T-helper 1 cell (primary cell): ENCODE measurements around the gene MCM3AP.
"Not testable (repeated sequence)": the region's sequence is repeated elsewhere in the genome, so short reads cannot be mapped to it uniquely, and the experiment has no call there.

ENCODE experiments used
- DNase-seq, 5 donors: peaks; one replicate each; pipeline ENCODE4 v3.0.0-alpha.2; 2012 to 2020

The MCM3AP gene

DNA sequence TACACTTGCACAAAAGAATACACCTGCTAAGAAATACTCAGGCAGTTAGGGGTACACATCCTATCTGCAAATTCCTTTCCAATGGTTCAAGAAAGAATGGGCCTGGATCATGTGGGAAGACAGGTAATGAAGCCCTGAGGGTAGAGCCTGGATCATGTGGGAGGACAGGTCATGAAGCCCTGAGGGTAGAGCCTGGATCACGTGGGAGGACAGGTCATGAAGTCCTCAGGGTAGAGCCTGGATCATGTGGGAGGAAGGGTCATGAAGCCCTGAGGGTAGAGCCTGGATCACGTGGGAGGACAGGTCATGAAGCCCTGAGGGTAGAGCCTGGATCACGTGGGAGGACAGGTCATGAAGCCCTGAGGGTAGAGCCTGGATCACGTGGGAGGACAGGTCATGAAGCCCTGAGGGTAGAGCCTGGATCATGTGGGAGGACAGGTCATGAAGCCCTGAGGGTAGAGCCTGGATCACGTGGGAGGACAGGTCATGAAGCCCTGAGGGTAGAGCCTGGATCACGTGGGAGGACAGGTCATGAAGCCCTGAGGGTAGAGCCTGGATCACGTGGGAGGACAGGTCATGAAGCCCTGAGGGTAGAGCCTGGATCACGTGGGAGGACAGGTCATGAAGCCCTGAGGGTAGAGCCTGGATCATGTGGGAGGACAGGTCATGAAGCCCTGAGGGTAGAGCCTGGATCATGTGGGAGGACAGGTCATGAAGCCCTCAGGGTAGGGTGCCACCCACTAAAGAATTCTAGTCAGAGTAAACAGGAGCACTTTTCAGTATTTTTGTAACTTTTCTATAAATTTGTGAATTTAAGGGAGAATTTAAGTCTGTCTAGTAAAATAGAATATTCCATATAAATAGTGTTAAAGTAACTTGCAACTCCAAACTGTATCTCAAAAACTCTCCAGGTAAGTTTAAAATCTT lies 84.3 kb downstream of the MCM3AP start:
- DNase-seq: not testable (repeated sequence)

DNA sequence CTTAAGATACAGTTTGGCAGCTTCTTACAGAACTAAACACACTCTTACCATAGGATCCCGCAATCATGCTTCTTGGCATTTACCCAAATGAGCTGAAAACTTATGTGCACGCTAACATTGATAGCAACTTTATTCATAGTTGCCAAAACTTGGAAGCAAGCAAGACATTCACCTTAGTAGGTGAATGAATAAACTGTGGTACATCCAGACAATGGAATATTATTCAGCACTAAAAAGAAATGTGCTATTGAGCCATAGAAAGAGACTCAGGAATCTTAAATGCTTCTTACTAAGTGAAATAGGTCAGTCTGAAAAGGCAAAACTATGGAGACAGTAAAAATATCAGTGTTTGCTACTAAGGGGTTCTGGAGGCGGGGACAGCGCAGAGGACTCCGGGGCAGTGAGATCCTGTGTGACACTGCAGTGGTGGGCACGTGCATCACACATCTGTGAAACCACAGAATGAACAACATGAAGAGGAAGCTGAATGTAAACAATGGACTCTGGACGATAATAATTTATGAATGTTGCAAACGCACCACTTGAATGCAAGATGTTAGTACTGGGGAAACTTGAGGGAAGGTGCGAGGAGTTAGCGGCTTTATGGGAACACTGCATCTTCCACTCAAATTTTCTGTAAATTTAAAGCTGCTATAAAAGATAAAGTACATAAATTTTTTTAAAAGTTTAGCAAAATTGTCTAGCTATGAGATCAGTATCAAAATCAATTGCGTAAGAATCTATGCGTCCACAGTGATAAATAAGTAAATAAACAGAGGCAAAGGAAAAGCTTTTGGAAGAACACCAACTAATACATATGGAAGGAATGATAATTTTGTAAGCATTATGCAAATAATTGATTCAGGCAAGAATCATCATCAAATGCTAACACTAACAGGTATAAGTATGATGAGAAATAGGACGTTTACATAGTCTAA lies 85.7 kb downstream of the MCM3AP start:
- DNase-seq: no peak

DNA sequence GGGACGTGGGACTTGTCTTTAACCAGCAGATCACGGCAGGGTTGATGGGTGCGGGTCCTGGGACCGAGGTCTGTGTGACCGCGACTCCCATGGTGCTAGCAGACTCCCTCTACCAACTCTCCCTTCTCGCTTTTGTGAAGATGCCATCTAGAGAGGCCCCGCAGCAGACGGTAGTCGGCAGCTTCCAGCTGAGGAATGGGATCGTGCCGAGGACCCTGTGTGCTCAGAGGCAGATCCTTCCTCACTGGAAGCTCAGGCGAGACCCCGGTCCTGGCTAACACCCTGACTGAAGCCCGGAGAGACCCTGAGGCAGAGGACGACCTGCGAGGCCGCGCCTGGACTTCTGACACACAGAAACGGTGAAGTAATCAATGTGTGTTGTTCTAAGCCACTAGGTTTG lies 88.7 kb downstream of the MCM3AP start:
- no peak for DNase-seq

DNA sequence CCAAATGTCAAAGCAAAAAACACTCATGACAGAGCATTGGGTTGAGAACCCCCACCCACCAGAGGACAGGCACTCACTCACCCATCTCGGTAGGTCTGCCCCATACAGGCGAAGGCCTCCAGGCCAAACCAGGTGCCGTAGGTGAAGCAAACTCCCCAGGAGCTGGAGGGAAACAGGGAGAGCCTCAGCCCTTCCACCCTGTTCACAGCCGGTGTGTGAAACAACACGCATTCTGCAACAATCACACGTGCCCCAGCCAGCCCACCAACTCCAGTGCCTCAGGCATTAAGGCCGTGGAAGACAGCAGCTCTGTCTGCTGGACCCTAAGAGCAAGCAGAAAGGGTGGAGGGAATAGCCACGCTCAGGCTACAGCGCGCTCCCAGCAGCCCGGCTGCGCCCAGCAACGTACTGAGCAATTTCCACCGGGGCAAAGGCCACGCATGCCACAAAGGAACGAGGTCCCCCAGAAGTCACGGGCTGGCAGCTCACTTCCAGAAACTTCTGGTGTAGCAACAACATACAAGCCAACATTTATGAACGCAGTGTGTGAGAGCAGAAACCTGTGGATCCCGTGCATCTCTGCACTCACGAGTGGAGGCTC lies 89.7 kb downstream of the MCM3AP start:
- no peak for DNase-seq

GRCh38 chr21:46194374-46195334 lies 90.8 kb downstream of the MCM3AP start:
- no peak for DNase-seq

DNA sequence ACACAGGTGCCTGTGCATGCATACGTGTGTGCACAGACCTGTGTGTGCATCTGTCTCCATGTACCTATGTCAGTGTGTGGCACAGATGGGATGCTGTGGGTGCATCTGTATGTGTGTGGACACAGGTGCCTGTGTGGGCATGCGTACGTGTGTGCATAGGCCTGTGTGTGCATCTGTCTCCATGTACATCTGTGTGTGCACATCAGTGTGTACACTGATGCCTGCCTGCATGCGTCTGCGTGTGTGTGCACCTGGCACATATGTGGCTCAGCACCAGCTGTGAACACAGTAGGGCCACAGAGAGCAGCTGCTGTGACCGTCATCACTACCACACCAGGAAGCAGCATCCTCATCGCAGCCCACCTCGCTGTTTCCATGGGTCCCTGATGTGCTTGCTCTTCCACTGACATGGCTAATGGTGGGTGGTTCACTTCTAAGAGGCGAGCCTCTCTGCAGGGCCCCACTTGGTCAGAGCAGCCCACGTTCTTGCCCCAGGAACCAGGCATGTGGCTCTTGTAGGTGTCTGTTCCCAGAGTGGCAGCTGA lies 91.5 kb downstream of the MCM3AP start:
- no peak for DNase-seq

- no peak for DNase-seq
Measured at GRCh38 chr21:46191686-46192575, 93.5 kb downstream of the MCM3AP start.

DNA sequence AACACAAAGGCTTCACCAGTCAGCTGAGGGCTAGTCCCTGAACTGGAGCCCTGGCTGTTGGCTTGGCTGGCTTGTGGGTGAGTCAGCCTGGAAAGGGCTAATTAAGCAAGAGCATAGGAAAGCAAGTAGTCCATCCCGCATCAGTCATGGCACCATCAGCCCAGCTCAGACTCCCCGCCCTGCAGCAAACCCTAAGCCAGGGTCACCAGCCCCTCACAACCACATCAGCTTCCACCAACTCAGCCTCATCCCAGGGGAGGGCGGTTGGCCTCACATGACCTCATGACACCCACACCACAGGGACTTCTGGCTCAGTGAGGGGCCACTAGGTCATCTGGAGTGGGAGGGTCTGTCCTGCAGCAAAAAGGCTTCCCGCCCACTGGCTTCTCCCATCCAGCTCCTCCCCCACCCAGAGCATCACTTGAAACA lies 94.1 kb downstream of the MCM3AP start:
- DNase-seq: no peak

- no peak for DNase-seq
Measured at GRCh38 chr21:46190491-46191131, 94.8 kb downstream of the MCM3AP start.

DNA sequence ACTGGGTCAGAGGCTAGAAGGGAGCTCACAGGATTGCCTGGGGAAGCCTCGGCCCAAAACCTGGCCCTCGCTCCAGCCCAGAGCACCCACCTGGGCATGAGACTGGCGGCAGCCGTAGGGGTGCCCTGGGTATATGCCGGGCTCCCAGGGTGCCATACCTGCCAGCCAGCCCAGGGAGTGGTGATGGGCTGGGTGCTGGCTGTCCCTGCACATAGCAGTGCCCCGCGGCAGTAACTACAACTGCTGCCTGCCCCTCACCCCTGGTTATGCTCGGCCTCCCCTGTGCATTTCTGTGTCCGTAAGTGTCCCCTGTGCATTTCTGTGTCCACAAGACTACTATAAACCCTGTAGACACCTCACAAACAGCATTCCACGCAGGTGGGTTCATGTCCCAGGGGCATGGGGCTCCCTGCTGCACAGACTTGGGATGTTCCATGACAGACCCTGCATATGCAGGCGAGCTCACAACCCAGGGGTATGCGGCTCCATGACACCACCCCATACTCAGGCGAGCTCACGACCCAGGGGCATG lies 95.4 kb downstream of the MCM3AP start:
- no peak for DNase-seq

GRCh38 chr21:46189213-46189958 lies 96.0 kb downstream of the MCM3AP start:
- no peak for DNase-seq

DNA sequence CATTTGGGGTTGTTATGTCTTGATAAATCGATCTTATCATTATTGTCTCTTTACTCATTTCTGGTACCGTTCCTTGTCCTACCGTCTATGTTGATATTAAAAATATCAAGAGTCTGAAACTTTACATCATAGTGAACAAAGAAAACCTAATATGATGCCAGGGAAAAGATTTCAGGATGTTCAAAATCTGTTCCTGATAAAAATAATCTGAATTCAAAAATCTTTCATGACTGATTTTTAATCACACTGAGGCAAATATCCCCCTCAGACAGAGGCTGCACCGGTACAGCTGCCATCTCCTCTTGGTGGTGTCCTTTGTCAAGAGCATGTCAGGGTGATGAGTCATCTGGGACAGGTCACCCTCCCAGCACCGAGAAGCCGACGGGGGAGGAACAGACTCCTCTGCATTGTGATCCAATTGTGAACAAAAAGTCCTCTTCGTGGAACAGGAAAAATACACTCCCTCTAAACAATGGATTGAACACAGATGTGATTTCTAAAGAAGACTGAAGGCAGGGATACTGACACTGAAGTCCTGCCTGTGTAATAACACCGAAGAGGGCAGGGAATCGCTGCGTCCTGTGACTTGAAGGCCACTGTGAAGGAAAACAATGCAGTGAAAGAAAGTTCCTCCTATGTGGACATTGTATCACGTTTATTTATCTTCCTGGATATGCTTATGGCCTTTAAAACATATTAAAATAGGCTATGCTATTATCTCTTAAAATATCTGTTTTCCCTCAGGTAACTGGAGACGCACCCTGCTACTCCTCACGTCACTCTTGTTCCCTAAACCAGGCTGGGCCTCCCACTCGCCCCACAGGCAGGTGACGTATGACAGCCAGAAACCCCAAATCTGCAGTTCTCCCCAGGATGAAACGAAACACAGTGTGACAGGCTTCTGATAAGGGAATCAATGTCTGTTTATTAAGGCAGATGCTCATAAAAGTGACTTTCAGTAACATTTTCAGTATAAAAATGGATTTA lies 96.9 kb downstream of the MCM3AP start:
- DNase-seq: no peak

GRCh38 chr21:46187814-46188213 lies 97.6 kb downstream of the MCM3AP start:
- no peak for DNase-seq

DNA sequence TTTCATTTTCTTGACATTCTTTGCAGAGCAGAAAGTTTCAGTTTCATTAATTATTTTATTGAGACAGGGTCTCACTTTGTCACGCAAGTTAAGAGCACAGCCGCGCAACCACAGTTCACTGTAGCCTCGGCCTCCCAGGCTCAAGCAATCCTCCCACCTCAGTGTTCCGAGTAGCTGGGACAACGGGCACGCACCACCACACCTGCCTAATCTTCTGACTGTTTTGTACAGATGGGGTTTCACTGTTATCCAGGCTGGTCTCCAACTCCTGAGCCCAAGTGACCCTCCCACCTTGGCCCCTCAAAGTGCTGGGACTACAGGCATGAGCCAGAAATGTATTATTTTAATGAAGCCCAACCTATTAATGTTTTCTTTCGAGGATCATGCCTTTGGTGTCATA lies 98.2 kb downstream of the MCM3AP start:
- DNase-seq: no peak

DNA sequence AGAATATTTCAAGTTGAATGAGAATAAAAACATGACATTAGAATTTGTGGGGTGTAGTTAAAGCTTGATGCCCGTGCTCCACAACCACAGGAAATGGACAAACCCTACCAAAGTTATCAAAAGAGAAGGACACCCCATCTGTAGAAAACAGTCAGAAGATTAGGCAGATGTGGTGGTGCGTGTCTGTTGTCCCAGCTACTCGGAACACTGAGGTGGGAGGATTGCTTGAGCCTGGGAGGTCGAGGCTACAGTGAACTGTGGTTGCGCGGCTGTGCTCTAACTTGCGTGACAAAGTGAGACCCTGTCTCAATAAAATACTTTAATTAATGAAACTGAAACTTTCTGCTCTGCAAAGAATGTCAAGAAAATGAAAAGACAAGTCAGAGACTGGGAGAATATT lies 99.7 kb downstream of the MCM3AP start:
- no peak for DNase-seq
